ENCODE measurements around the gene CLRN2.

Gene CLRN2

GRCh38 chr4:17514865-17515264 lies at the start of gene CLRN2:
Gene CLRN2 (plus strand): TSS chr4:17515165. CDS start chr4:17515267, 102 bp downstream.
- CTCF ChIA-PET, result no interaction called here
- Histone ChIP-seq H3K4me1 (ENCODE audit: control insufficient read depth, insufficient read depth, low read length) (no peaks in the 10 kb centered on the region), H3K36me3 (ENCODE audit: control insufficient read depth in 2 of 2, insufficient read depth in 1 of 2, low read length in 2 of 2) (no peaks in the 10 kb centered on the region), H3K9me3 (ENCODE audit: control insufficient read depth, insufficient read depth, low read depth, low read length) (no peaks in the 10 kb centered on the region), H3K27ac (ENCODE audit: extremely low read depth, low read depth, low read length) (no peak within 1 kb of the TSS), H3K4me3 (ENCODE audit: low read depth, low read length) (no peak within 1 kb of the TSS)
- TF ChIP-seq ZNF324 (tag by site-specific recombination; IDR thresholded peaks at IDR 0.05), result no peak
- no peak for TF ChIP-seq ZNF514 (tag by site-specific recombination; IDR thresholded peaks at IDR 0.05)
- no peak for TF ChIP-seq ZNF223 (tag by site-specific recombination; IDR thresholded peaks at IDR 0.05)
- TF ChIP-seq, protein P1, sequence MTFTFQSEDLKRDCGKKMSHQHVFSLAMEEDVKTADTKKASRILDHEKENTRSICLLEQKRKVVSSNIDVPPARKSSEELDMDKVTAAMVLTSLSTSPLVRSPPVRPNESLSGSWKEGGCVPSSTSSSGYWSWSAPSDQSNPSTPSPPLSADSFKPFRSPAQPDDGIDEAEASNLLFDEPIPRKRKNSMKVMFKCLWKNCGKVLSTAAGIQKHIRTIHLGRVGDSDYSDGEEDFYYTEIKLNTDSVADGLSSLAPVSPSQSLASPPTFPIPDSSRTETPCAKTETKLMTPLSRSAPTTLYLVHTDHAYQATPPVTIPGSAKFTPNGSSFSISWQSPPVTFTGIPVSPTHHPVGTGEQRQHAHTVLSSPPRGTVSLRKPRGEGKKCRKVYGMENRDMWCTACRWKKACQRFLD (tag by site-specific recombination; IDR thresholded peaks at IDR 0.05), result no peak
- TF ChIP-seq ZNF560 (tag by site-specific recombination; IDR thresholded peaks at IDR 0.05; ENCODE audit: borderline replicate concordance), result no peak
- no peak for TF ChIP-seq ZNF701 (tag by site-specific recombination; IDR thresholded peaks at IDR 0.05)
- no peak for TF ChIP-seq ZNF549 (tag by site-specific recombination; IDR thresholded peaks at IDR 0.05)
- no peak for TF ChIP-seq ZNF214 (tag by site-specific recombination; IDR thresholded peaks at IDR 0.05; ENCODE audit: borderline replicate concordance)
- no peak for TF ChIP-seq ZIC2 (tag by site-specific recombination; IDR thresholded peaks at IDR 0.05)
- no peak for TF ChIP-seq ZNF623 (tag by site-specific recombination; IDR thresholded peaks at IDR 0.05)
- TF ChIP-seq, protein P2, sequence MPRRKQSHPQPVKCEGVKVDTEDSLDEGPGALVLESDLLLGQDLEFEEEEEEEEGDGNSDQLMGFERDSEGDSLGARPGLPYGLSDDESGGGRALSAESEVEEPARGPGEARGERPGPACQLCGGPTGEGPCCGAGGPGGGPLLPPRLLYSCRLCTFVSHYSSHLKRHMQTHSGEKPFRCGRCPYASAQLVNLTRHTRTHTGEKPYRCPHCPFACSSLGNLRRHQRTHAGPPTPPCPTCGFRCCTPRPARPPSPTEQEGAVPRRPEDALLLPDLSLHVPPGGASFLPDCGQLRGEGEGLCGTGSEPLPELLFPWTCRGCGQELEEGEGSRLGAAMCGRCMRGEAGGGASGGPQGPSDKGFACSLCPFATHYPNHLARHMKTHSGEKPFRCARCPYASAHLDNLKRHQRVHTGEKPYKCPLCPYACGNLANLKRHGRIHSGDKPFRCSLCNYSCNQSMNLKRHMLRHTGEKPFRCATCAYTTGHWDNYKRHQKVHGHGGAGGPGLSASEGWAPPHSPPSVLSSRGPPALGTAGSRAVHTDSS (tag by site-specific recombination; IDR thresholded peaks at IDR 0.05), result no peak
- POLR2A ChIA-PET, result no interaction called here

DNA sequence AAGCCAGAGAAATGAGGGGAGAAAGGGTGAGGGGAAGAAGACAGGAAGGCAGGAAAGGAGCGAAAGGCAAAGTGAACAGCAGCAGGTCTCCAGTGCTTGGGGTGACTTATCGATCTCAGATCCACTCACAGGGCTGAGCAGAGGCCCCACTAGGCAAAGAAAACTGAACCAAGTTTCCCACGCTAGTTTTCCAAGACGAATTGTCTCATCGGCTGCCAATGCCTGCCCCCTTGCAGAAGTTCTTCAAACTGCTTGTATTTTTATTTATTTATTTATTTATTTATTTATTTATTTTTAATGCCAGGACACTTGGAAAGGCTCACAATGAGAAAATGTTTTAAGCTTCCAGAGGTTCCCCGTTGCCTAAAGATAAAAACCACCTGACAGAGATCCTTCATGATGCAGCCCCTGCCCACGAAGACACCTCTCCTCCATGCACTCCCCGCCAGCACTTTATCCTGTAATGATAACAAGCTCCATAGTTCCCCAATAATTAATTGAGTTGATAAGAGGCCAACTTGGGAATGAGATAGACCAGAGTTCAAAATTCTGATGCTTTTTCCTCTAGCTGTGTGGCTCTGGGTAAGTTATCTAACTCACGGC lies 46.2 kb upstream of the CLRN2 start:
- Histone ChIP-seq H3K4me1 (ENCODE audit: control insufficient read depth, insufficient read depth, low read length) (no peaks in the 10 kb centered on the region), H3K36me3 (ENCODE audit: control insufficient read depth in 2 of 2, insufficient read depth in 1 of 2, low read length in 2 of 2) (no peaks in the 10 kb centered on the region), H3K9me3 (ENCODE audit: control insufficient read depth, insufficient read depth, low read depth, low read length) (no peaks in the 10 kb centered on the region), H3K27ac (ENCODE audit: extremely low read depth, low read depth, low read length) (no peak overlapping the region), H3K4me3 (ENCODE audit: low read depth, low read length) (no peak overlapping the region)
- ChIA-PET POLR2A (no interaction called here), CTCF (interaction anchor here (0.6 to 0.9 kb wide), 8 partner anchors 21 to 1175 kb away, joined by 3 read pairs; no protein-coding TSS in a partner anchor)
- TF ChIP-seq, protein P3, sequence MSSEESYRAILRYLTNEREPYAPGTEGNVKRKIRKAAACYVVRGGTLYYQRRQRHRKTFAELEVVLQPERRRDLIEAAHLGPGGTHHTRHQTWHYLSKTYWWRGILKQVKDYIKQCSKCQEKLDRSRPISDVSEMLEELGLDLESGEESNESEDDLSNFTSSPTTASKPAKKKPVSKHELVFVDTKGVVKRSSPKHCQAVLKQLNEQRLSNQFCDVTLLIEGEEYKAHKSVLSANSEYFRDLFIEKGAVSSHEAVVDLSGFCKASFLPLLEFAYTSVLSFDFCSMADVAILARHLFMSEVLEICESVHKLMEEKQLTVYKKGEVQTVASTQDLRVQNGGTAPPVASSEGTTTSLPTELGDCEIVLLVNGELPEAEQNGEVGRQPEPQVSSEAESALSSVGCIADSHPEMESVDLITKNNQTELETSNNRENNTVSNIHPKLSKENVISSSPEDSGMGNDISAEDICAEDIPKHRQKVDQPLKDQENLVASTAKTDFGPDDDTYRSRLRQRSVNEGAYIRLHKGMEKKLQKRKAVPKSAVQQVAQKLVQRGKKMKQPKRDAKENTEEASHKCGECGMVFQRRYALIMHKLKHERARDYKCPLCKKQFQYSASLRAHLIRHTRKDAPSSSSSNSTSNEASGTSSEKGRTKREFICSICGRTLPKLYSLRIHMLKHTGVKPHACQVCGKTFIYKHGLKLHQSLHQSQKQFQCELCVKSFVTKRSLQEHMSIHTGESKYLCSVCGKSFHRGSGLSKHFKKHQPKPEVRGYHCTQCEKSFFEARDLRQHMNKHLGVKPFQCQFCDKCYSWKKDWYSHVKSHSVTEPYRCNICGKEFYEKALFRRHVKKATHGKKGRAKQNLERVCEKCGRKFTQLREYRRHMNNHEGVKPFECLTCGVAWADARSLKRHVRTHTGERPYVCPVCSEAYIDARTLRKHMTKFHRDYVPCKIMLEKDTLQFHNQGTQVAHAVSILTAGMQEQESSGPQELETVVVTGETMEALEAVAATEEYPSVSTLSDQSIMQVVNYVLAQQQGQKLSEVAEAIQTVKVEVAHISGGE (tag by site-specific recombination; conservative IDR thresholded peaks at IDR 0.05; ENCODE audit: low read depth), result peak; percentile 40; the same call in 1 of the 2 replicates
- TF ChIP-seq ZNF140 (tag by site-specific recombination; IDR thresholded peaks at IDR 0.05) (peak; percentile 13; the same call in 1 of the 2 replicates), ZNF555 (tag by site-specific recombination; conservative IDR thresholded peaks at IDR 0.05) (peak; percentile 57), ZFP3 (tag by site-specific recombination; IDR thresholded peaks at IDR 0.05; ENCODE audit: low read depth) (no peak), HOXC10 (CRISPR knock-in tag; IDR thresholded peaks at IDR 0.05) (no peak), ZNF354C (tag by site-specific recombination; IDR thresholded peaks at IDR 0.05; ENCODE audit: borderline replicate concordance, low read depth) (no peak), GLI4 (tag by site-specific recombination; IDR thresholded peaks at IDR 0.05) (no peak), ZNF341 (tag by site-specific recombination; IDR thresholded peaks at IDR 0.05; ENCODE audit: low read depth) (no peak), ZNF670 (tag by site-specific recombination; IDR thresholded peaks at IDR 0.05; ENCODE audit: low read depth) (no peak), ZNF394 (tag by site-specific recombination; IDR thresholded peaks at IDR 0.05; ENCODE audit: borderline replicate concordance) (peak; percentile 78; the same call in 1 of the 2 replicates), ZNF654 (tag by site-specific recombination; IDR thresholded peaks at IDR 0.05; ENCODE audit: low read depth) (peak; percentile 21; the same call in 1 of the 2 replicates), ZNF626 (tag by site-specific recombination; IDR thresholded peaks at IDR 0.05) (no peak), ZNF623 (tag by site-specific recombination; IDR thresholded peaks at IDR 0.05) (0 out of 2 replicates have a peak, but pooled peaks have one; percentile 31), ZNF530 (tag by site-specific recombination; IDR thresholded peaks at IDR 0.05; ENCODE audit: low read depth) (no peak), ZBTB8A (tag by site-specific recombination; IDR thresholded peaks at IDR 0.05) (peak; percentile 45), ZNF335 (tag by site-specific recombination; conservative IDR thresholded peaks at IDR 0.05) (no peak), ZEB2 (tag by site-specific recombination; IDR thresholded peaks at IDR 0.05) (no peak)
